Limb (tissue), 2 donors: ENCODE results near the gene KIF19.
A peak's percentile ranks its signal among the peaks of the same experiment; 100 is the strongest.

Experiments used
- DNase-seq, 2 donors: peaks; one replicate each; pipeline ENCODE4 v3.0.0-alpha.2; 2016; ENCODE audit errors: extremely low spot score in 2 of 2

The KIF19 gene

DNA sequence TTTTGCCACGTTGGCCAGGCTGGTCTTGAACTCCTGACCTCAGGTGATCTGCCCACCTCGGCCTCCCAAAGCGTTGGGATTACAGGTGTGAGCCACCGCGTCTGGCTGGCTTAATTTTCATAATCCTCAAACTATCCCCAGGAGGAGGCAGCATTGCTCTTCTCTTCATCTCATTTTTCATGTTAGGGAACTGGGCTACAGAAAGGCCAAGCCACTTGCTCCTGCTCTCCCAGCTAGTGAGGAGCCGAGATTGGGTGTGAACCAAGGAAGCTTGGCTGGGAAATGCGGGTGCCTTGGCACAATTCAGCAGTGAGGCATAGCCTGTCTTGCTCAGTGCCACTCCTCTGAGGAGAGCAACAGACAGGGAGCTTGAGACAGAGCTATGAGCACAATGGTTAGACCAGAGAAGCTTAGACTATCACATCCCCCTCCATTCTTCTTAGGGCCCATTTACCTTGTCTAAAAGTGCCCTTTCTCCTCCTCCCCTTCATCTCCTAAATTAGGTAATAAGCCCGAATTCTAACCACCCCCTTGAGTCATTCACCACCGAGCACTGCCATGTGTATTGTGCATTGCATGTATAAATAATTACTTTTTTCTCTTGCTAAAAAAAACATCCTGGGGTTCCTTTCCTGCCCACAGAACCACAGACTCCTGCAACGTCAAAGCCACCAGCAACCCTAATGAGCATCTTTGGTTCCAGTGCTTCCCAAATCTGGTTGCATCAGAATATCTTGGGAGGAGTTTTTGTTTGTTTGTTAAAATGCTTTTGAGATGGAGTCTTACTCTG lies 20.0 kb upstream of the KIF19 start:
- DNase-seq = no peak

DNA sequence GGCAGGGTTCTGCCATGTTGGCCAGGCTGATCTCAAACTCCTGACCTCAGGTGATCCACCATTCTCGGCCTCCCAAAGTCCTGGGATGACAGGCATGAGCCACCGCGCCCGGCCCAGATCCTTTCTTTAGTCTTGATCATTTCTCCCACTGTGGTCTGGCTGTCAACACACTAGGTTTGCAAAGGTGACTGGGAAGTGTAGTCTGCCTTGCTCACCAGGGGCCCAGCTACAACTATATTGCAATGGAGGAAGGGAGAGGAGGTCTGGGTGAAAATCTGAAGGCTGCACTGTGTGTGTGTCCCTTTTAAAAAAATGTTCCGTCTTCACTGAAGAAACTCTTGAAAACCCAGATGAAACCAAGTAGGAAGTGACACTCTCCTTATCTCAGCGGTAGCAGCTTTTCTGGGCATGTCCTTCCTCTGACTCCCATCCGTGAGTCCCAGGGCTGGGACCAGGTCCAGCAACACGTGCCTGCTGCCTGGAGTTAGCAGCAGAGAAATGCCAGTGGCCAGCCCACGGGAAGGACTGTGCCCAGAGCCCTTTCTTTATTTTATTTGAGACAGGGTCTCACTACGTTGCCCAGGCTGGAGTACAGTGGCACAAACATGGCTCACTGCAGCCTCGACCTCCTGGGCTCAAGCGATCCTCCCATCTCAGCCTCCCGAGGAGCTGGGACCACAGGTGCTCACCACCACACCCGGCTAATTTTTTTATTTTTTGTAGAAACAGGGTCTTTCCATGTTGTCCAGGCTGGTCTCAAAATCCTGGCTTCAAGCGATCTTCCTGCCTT lies 17.8 kb upstream of the KIF19 start:
- no peak for DNase-seq

DNA sequence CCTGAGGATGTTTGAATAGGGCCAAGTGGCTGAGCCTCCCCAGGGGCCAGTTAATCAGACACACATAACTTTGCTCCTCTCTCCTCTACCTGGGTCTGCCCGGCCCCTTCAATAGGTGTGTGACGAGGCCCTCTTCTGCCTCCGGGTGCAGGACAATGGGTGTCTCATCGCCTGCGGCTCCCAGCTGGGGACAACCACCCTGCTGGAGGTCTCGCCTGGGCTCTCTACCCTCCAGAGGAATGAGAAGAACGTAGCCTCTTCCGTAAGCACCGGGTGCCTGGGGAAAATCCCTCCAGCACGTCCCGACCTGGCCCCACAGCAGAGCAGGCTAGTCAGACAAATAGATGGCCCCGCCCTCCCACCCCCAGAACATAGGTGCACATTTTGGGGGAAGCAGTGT lies 16.1 kb upstream of the KIF19 start:
- DNase-seq = no peak

DNA sequence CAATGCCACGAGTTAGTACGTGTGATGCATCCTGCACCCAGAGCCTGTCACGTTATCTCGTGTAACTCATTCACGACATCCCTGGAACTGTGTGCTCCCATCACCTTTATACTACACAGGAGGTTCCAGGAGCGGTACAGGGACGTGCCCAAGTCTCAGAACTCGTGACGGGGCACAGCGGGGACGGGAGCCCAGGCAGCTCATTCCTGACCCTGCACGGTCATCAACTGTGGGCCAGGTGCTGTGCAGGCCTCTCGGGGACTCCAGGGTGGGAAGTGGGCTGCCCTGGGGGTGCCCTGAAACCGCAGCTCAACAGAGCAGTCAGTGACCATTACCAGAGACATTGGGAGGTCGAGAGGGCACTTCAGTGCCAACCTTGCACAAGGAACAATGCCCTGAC lies 11.1 kb upstream of the KIF19 start:
- no peak for DNase-seq

DNA sequence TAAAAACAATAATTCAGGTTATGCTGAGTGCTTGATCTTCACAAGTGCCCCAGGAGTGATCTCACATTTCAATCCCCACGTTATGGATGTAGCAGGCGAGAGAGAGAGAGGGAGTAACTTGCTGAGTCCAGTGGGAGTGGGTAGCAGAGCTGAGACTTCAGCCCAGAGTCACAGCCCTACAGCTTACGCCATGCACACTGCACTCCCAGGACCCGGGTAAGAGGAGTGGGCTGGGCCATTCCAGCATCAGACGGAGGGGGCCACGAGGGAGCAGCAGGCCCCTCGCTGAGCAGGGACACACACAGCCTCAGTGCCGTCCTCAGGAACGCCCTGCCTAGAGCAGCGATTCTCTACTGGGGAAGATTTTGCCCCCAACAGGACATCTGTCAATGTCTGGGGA lies 9.8 kb upstream of the KIF19 start:
- no peak for DNase-seq

DNA sequence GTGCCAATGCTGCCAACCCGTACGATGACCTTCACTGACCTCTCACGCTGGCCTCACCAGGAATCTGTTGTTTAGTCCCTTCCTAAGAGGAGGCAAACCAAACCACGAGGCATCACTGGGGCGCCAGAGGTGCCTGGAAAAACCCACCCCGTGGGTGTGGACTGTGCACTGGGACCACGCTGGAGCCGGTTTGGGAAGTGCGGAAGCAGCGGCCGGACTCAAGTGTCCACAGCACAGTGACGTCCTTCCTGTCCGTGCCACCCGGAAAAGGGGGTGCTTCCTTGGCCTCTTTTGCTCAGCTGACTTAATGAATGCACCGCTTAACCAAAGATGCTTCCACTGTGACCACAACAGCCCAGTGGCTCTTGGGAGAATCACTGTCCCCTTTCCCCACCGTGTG lies 9.0 kb upstream of the KIF19 start:
- no peak for DNase-seq

DNA sequence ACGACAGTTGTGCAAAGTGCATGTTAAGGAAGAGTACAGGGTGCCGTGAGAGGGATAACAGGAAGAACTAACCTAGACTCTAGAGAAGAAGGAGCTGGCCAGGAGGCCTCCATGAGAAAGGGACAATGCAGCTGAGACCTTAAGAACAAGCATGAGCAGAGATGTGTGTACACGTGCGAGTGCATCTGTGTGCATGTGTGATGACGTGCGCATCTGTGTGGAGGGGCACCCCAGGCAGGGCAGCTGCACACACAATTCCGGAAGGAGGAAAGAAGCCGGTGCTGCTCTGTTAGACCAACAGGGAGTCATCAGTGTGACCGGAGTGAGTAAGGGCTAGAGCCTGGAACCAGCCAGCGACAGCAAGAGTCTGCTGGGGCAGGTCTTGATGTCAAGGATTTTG lies 7.6 kb upstream of the KIF19 start:
- DNase-seq = no peak

DNA sequence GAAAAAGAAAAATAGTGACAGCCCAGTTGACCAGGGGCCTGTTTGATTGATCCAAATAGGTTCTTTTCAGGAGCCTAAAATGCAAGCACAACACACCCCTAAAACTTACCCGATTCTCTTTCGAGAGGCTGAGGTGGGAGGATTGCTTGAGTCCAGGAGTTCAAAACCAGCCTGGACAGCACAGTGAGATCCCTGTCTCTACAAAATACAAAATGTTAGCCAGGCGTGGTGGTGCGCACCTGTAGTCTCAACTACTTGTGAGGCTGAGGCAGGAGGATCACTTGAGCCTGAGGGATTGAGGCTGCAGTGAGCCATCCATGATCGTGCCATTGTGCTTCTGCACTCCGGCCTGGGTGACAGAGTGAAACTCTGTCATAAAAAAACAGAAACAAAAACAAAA lies 1.5 kb upstream of the KIF19 start:
- no peak for DNase-seq

DNA sequence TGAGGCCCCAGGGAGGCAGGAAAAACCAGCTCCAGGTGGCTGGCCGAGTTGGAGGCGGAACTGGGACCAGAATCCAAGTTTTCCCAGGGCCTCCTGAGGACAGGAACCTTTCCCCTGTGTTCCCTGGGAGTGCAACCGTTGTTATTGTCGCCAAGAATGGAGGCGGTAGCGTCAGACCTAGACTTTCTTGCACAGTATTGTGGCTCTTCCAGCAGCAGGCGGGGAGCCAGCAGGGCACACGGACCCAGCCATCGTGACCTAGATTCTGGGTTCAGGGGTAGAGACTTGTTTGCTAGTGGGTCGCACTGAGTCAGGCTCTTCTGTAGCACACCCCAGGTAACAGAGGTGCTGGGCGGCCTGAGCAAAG lies 667 bp upstream of the KIF19 start:
- DNase-seq = no peak

DNA sequence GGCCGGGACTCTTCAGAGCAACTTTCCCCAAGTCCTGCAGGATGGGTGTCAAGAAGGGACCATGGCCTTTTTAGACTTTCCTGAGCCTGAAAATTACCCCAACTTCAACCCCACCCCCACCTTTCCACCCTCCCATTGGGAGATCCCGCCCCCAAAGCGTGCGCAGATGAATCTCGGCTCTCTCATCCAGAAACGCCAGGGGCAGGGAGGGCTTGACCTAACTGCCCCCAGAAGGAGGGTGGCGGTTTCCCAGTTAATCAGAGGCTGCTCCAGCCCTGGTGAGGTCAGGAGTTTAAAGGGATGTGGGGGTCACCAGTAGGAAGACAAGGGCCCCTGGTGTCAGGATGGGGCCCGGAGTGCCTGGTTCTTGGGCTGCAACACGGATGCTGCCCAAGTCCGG lies 480 bp downstream of the KIF19 start:
- DNase-seq = no peak

DNA sequence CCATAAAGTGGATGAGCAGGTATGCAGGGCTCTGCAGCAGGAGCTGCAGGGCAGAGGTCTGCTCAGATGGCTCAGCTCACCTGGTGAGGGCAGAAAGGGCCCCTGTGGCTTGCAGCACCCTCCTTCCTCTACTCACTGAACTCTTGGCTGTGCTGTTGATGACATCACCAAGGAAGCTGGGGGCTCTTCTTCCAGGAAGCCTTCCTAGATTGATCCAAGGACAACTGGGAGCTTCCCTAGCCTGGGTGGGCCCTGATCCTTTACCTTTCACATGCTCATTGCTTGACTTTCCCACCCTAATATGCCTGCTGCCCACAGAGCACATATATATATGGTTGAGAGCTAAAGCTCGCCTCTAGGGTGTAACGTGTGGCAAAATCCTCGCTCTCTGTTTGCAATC lies 2.5 kb downstream of the KIF19 start:
- no peak for DNase-seq

DNA sequence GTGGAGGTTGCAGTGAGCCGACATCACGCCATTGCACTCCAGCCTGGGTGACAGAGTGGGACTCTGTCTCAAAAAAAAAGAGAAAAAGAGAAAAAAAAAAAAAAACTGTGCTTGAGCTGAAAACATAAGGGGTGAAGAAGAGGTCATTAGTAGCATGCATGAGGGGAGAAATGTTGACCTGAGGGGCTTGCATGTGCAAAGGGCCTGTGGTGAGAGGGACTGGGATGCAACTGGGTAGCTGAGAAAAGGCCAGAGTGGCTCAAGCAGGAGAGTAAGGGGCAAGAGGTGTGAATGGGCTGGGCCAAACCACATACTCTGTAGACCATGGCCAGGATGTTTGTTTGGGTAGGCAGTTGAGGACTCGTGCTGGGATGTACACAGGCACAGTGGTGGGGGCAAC lies 3.4 kb downstream of the KIF19 start:
- no peak for DNase-seq

DNA sequence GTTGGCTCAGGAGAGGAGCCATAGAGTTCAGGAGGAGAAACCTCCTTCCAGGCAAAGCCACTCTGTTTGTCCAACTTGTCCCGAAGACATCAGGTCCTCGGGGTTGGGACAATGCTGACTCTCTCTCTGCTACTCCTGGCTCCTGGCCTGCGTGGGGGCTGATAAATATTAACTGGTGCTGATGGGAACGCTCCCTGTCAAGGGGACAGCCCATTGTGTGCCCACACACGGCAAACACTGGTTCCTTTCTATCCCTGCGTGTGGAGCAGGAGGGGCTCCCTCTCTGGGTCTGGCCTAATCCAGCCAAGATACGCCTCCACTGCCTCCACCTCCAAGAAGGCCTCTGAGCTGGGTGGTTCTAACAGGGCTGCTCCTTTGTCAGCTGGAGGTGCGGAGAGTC lies 4.4 kb downstream of the KIF19 start:
- no peak for DNase-seq

DNA sequence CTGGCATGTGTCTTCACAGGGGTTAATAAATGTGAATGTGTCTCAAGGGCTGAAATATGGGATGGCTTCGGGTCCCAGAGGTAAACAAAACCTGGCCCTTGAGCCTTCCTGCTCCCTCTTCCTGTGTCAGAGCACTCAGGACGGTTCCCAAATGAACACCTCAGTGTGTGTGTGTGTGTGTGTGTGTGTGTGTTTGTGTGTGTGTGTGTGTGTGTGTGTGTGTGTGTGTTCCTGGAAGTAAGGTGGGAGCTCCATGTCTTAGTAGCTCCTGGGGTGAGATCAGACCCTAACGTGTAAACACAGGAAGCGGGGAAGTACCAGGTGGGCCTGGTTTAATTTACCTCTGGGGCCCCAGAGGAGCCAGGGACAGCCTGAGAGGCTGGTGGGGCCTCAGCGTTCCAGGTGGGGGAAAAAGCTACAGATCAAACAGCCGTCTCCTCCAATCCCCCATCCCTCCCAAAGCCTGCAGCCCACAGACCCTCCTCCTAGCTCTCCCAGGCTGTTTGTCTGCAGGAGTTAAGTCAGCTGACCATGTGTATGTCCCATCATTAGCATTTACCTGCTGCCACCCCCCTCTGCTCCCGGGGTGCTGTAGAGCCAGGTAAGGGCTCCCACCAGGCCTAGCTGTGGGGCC lies 6.1 kb downstream of the KIF19 start:
- no peak for DNase-seq

DNA sequence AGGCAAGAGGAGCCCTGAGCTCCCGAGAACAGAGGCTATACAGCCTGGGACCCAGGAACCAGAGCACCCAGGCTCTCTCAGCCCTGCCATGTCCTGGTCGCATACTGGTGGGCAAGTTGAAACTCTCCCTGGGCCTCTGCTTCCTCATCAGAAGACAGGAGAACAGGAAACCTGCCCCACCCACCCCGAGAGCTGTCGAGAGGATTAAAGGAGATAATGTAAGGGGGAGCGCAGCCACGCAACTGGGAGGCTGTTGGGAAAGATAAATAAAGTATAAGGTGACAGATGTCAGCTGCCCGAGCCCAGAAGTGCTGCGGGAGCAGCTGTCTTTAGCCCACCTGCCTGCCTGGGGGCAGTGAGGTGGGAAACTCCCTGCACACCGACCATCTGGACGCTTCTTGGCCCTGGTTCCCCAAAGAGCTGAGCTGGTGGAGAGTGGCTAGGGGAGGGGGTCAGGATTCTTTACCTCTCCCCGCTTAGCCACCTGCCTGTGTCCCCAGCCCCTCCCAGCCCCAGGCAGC lies 6.8 kb downstream of the KIF19 start:
- DNase-seq = peak in 1 of 2 donors; percentile 21

DNA sequence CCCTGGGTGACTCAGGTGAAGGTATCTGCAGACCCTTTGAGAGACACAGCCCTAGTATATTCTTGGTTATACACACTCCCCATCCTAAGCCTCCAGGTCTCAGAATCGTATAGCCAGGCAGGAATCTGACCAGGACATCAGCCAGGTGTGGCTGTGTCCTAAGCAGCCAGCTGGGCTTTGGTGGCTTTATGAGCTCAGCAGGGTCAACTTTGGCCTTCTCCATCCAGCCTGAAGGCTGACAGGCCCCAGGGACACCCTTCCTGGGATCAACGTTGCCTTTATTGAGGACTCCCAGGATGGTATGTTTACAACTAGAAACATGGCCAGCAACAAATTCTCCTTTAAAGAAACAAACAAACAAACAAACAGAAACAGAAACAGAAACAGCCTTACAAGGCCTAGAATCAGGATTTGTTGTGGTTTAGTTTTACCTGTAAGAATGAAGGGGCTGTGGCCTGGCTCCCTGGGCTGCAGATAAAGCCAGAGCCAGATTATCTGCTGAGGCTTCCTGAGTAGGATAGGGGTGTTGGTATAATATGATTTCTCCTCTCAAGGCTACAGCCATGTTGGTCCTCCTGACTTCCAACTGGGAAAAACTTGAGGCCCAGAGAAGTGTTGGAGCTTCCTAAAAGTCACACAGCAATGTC lies 8.5 kb downstream of the KIF19 start:
- no peak for DNase-seq

DNA sequence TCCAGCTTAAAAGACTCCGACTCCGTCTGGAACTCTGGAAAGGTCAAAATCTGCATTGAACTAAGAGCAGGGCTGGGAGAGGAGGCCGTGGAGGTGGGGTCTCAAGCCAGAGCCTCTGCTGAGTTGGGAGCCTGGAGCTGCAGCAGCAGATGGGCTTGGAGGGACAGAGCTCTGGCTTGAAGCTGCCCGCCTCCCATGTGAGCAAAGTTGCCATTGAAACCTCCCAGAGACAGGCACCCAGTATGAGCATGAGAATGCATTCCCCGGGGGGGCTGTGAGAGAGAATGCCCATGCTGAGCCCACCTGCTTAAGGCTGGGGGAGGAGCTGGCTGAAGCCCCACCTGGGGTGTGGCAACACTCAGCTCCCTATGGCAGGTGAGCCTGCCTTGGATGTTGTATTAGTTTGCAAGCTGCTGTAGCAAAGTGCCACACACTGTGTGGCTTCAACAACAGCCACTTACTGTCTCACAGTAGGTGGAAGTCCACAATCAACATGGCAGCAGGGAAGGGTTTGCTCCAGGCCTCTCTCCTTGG lies 9.6 kb downstream of the KIF19 start:
- no peak for DNase-seq

DNA sequence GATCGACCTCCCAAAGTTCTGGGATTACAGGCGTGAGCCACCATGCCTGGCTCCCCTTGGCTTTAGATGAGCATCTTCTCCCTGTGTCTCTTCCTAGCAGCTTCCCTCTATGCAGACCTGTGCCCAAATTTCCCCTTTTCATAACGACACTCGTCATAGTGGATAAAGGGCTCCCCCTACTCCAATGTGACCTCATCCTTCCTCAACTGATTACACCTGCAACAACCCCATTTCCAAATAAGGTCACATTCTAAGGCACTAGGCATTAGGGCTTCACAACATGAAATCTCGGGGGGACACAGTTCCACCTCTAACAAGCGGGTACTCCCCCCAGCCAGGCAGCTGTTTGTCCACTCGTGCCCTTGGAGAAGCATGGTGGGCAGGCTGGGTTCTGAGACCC lies 10.3 kb downstream of the KIF19 start:
- no peak for DNase-seq

DNA sequence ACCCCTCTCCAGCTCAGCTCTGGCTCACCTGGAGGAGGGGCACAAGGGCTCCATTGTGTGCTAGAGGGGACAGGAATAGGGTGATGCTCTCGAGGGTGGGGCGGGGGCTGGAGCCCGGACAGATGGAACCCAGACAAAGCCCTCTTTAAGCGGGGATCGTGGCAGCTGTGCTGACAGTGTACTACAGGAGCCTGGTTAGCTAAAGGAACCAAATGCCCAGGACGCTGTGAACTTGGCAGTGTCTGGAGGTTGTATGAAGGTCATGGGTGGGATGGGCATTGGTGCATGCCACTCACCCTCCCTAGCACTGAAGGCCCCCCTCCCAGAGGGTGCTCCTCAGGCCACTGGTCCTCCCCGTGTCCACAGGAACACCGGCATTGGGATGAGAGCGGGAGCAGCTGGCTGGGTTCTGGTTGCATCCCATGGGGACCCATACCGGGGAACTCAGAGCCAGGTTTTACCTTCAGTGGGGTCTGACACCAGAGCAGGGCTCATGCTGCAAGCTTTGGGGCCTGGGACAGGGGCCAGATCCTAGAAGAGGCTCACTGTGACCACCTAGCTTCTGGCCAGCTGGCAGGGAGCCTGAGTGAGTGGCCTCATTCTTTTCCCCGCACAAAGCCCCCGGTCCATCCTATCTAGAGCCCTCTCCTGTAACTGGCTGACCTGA lies 11.9 kb downstream of the KIF19 start:
- no peak for DNase-seq

DNA sequence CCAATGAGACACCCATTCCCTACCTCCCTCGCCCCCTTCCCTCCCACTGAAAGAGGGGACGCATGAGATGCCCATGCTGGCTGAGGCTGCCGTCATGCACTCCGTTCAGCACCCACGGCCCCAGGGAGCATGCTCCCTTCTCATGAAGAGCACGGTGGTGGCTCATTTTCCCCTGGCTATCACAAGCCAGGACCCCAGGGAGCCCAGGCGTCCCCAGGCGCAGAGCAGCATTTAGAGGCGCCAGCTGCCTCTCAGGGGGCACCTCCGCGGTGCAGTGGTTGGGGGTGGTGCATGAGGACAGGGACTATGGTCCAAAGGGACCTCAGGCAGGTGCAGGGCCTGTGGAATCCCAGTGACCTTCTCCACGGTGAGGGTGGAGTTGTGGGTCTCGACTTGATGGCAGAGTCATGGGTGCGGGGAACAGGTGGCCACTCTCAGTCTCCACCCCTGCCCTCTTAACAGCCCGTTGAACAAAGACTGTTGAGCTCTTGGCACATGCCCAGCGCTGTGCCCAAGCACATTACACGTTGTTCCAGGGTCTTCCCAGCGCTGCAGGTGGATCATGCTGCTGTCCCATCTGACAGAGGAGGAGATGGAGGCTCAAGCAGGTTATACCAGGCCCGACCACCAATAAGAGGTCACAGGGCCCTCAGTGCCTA lies 13.6 kb downstream of the KIF19 start:
- DNase-seq = no peak
